ENCODE measurements around the gene VPS13A.
A peak's percentile ranks its signal among the peaks of the same experiment; 100 is the strongest.
"Not testable (repeated sequence)": the region's sequence is repeated elsewhere in the genome, so short reads cannot be mapped to it uniquely, and the experiment has no call there.

VPS13A gene

DNA sequence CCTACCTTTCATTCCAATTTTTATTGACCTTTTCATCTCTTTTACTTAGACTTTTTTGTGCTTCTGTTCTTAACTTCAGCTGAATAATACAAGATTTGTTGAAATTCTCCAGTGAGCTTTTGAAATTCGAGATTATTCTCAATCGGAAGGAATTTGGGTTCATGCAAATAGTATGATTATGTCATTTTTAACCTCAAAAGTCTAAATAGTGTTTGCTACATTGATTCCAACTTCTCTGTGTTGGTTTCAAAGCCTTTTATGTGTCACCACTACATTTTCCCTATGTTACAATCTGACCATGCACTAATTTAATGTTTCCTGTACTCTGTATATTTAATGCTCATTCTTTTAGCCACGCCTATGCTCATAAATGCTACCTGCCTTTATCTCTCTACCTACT is 44.1 kb downstream of the VPS13A start:
- Mint-ChIP-seq H3K4me1 (no peaks in the 10 kb centered on the region), H3K27ac (no peak overlapping the region), H3K9me3 (no peaks in the 10 kb centered on the region), H3K4me3 (no peak overlapping the region), H3K27me3 (no peaks in the 10 kb centered on the region), H3K36me3 (peaks cover 30% of the 10 kb centered on the region)
- no peak for DNase-seq
- CTCF ChIA-PET = no interaction called here

- Mint-ChIP-seq H3K9me3 (no peaks in the 10 kb centered on the region), H3K27ac (no peak overlapping the region), H3K27me3 (no peaks in the 10 kb centered on the region), H3K36me3 (peaks cover 44% of the 10 kb centered on the region), H3K4me1 (no peaks in the 10 kb centered on the region), H3K4me3 (no peak overlapping the region)
- CTCF ChIA-PET = no interaction called here
- DNase-seq = no peak
Measured at GRCh38 chr9:77224746-77225312, 47.5 kb downstream of the VPS13A start.

DNA sequence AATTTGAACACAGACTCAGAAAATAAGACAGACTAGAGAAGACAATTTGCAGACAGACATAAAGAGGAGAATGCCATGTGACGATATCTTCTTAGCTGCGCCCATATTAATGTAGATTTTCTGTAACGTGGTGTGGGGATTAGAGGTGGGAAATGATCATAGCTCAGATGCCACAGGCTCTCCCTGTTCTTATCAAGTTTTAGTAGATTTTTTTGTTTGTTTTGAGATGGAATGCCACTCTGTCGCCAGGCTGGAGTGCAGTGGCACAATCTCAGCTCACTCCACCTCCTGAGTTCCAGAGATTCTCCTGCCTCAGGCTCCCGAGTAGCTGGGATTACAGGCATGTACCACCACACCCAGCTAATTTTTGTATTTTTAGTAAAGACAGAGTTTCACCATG is 59.4 kb downstream of the VPS13A start:
- Mint-ChIP-seq H3K4me1 (no peaks in the 10 kb centered on the region), H3K9me3 (no peaks in the 10 kb centered on the region), H3K27me3 (no peaks in the 10 kb centered on the region), H3K36me3 (peaks cover 25% of the 10 kb centered on the region), H3K27ac (no peak overlapping the region), H3K4me3 (no peak overlapping the region)
- DNase-seq = no peak
- CTCF ChIA-PET = no interaction called here

- no peak overlapping the region for H3K4me3 Mint-ChIP-seq
- no peak for DNase-seq
- H3K27me3 Mint-ChIP-seq = no peaks in the 10 kb centered on the region
- H3K27ac Mint-ChIP-seq = no peak overlapping the region
- H3K36me3 Mint-ChIP-seq = peaks cover 19% of the 10 kb centered on the region
- no peaks in the 10 kb centered on the region for H3K9me3 Mint-ChIP-seq
- CTCF ChIA-PET = no interaction called here
- no peaks in the 10 kb centered on the region for H3K4me1 Mint-ChIP-seq
Measured at GRCh38 chr9:77237896-77238295, 60.6 kb downstream of the VPS13A start.

- CTCF ChIA-PET = no interaction called here
- no peak overlapping the region for H3K4me3 Mint-ChIP-seq
- H3K4me1 Mint-ChIP-seq = no peaks in the 10 kb centered on the region
- H3K9me3 Mint-ChIP-seq = no peaks in the 10 kb centered on the region
- H3K27me3 Mint-ChIP-seq = no peaks in the 10 kb centered on the region
- no peak overlapping the region for H3K27ac Mint-ChIP-seq
- DNase-seq = no peak
- H3K36me3 Mint-ChIP-seq = peaks cover 20% of the 10 kb centered on the region
Measured at GRCh38 chr9:77251050-77251449, 73.7 kb downstream of the VPS13A start.

DNA sequence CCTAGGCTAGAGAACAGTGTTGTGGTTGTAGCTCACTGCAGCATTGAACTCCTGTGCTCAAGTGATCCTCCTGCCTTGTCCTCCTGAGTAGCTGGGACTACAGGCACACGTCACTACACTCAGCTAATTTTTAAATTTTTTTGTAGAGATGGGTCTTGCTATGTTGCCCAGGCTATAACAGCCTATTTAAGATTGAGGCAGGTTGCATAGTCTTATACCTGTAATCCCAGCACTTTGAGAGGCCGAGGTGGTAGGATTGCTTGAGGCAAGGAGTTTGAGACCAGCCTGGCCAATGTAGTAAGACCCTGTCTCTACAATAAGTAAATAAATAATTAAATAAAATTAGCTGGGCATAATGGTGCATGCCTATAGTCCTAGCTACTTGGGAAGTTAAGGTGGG is 79.9 kb downstream of the VPS13A start:
- Mint-ChIP-seq H3K27ac (no peak overlapping the region), H3K4me3 (no peak overlapping the region), H3K4me1 (no peaks in the 10 kb centered on the region), H3K27me3 (no peaks in the 10 kb centered on the region), H3K36me3 (peaks cover 27% of the 10 kb centered on the region), H3K9me3 (no peaks in the 10 kb centered on the region)
- DNase-seq = no peak
- CTCF ChIA-PET = no interaction called here

DNA sequence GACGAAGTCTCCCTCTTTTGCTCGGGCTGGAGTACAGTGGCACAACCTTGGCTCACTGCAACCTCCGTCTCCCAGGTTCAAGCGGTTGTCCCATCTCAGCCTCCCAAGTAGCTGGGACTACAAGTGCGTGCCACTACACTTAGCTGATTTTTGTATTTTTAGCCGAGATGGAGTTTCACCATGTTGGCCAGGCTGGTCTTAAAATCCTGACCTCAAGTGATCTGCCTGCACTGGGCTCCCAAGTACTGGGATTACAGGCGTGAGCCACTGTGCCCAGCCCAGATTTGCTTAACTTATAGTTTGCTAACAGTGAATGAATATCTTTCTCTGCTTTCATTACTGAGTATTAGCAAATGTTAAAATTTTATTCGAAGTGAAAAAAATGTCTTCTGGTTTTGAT is 84.3 kb downstream of the VPS13A start:
- Mint-ChIP-seq H3K4me3 (no peak overlapping the region), H3K4me1 (no peaks in the 10 kb centered on the region), H3K36me3 (peaks cover 43% of the 10 kb centered on the region), H3K9me3 (peaks cover 24% of the 10 kb centered on the region), H3K27ac (no peak overlapping the region), H3K27me3 (no peaks in the 10 kb centered on the region)
- DNase-seq = no peak
- CTCF ChIA-PET = no interaction called here

- Mint-ChIP-seq H3K36me3 (peaks cover 41% of the 10 kb centered on the region), H3K9me3 (peaks cover 26% of the 10 kb centered on the region)
- H3K27me3 Mint-ChIP-seq, H3K27ac Mint-ChIP-seq, DNase-seq, H3K4me1 Mint-ChIP-seq, CTCF ChIA-PET, H3K4me3 Mint-ChIP-seq: not testable (repeated sequence)
Measured at GRCh38 chr9:77267762-77268161, 90.4 kb downstream of the VPS13A start.

GRCh38 chr9:77271023-77271690 is 93.8 kb downstream of the VPS13A start:
- Mint-ChIP-seq H3K4me1 (no peaks in the 10 kb centered on the region), H3K27ac (no peak overlapping the region), H3K9me3 (peaks cover 7% of the 10 kb centered on the region), H3K27me3 (no peaks in the 10 kb centered on the region), H3K36me3 (peaks cover 15% of the 10 kb centered on the region), H3K4me3 (no peak overlapping the region)
- no peak for DNase-seq
- CTCF ChIA-PET = no interaction called here

- H3K27me3 Mint-ChIP-seq = no peaks in the 10 kb centered on the region
- peaks cover 10% of the 10 kb centered on the region for H3K36me3 Mint-ChIP-seq
- peaks cover 4% of the 10 kb centered on the region for H3K4me1 Mint-ChIP-seq
- no peak overlapping the region for H3K4me3 Mint-ChIP-seq
- no peaks in the 10 kb centered on the region for H3K9me3 Mint-ChIP-seq
- H3K27ac Mint-ChIP-seq = no peak overlapping the region
- DNase-seq = no peak
- CTCF ChIA-PET = no interaction called here
Measured at GRCh38 chr9:77276799-77277198, 99.5 kb downstream of the VPS13A start.

DNA sequence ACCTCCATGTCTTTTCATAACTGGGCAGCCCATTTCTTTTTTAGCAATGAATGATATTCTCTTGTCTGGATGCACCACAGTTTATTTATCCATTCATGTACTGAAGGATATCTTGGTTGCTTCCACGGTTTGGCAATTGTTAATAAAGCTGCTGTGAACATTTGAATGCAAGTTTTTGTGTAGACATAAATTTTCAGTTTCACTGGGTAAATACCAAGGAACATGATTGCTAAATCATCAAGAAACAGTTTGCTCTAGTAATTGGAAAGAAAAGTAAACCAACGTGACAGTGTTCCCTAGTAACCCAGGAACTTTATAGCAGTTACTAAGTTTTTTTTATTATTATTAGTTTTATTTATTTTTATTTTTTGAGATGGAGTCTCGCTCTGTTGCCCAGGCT is 100.4 kb downstream of the VPS13A start:
- Mint-ChIP-seq H3K27me3 (no peaks in the 10 kb centered on the region), H3K9me3 (no peaks in the 10 kb centered on the region), H3K27ac (no peak overlapping the region), H3K36me3 (peaks cover 10% of the 10 kb centered on the region), H3K4me1 (peaks cover 4% of the 10 kb centered on the region), H3K4me3 (no peak overlapping the region)
- CTCF ChIA-PET = no interaction called here
- no peak for DNase-seq

DNA sequence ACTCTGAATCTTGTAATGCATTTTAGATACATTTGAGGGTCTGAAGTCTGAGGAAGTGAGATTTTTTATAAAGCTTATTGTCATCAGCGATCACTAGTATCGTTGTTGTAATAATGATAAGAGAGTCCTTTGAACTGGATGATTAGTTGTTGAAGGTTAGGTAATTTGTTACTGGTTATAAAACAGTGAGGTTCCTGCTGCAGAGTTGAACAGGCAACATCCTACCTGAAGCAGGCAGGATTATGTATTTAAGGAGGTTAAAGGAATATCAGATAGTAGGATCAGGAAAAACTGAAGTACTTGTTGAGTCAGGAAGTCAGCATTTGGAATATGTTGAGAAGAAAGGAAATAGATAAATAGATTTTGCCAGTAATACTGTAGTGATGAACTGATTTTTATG is 106.7 kb downstream of the VPS13A start:
- H3K9me3 Mint-ChIP-seq = peaks cover 16% of the 10 kb centered on the region
- H3K36me3 Mint-ChIP-seq = peaks cover 42% of the 10 kb centered on the region
- no peak for DNase-seq
- CTCF ChIA-PET = no interaction called here
- peaks cover 4% of the 10 kb centered on the region for H3K4me1 Mint-ChIP-seq
- H3K4me3 Mint-ChIP-seq = no peak overlapping the region
- H3K27ac Mint-ChIP-seq = no peak overlapping the region
- H3K27me3 Mint-ChIP-seq = no peaks in the 10 kb centered on the region

DNA sequence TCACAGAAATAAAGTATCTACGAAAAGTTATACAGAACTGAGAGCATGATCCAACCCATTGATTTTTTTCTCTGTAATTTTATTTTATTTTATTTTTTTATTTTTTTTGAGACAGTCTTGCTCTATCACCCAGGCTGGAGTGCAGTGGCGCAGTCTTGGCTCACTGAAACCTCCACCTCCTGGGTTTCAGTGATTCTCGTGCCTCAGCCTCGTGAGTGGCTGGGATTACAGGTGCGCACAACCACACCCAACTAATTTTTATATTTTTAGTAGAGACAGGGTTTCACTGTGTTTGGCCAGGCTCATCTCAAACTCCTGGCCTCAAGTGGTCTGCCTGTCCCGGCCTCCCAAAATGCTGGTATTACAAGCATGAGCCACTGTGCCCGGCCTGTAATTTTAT is 107.3 kb downstream of the VPS13A start:
- Mint-ChIP-seq H3K4me3 (no peak overlapping the region), H3K36me3 (peaks cover 40% of the 10 kb centered on the region)
- CTCF ChIA-PET = no interaction called here

GRCh38 chr9:77290373-77290772 is 113.0 kb downstream of the VPS13A start:
- no peak for DNase-seq
- H3K4me3 Mint-ChIP-seq = no peak overlapping the region
- peaks cover 2% of the 10 kb centered on the region for H3K4me1 Mint-ChIP-seq
- no peak overlapping the region for H3K27ac Mint-ChIP-seq
- CTCF ChIA-PET = no interaction called here
- H3K36me3 Mint-ChIP-seq = peaks cover 34% of the 10 kb centered on the region
- no peaks in the 10 kb centered on the region for H3K27me3 Mint-ChIP-seq
- H3K9me3 Mint-ChIP-seq = peaks cover 16% of the 10 kb centered on the region

More for the DNA sequence above, 107.3 kb downstream of the VPS13A start:
- Mint-ChIP-seq H3K4me1 (peaks cover 4% of the 10 kb centered on the region), H3K27me3 (no peaks in the 10 kb centered on the region), H3K9me3 (peaks cover 16% of the 10 kb centered on the region), H3K27ac (no peak overlapping the region)
- no peak for DNase-seq

- CTCF ChIA-PET = interaction anchor here (1.3 kb wide), 1 partner anchor 142 kb away, joined by 3 read pairs; no protein-coding TSS in a partner anchor
Measured at GRCh38 chr9:77291714-77292113, 114.4 kb downstream of the VPS13A start.

More at GRCh38 chr9:77291714-77292113, 114.4 kb downstream of the VPS13A start:
- DNase-seq = no peak
- Mint-ChIP-seq H3K9me3 (peaks cover 16% of the 10 kb centered on the region), H3K36me3 (peaks cover 21% of the 10 kb centered on the region), H3K4me3 (no peak overlapping the region), H3K27me3 (no peaks in the 10 kb centered on the region), H3K27ac (peak overlapping the region; percentile 16), H3K4me1 (peaks cover 2% of the 10 kb centered on the region)

All from activated naive CD4-positive, alpha-beta T cell treated with anti-CD3 and anti-CD28 coated beads, Interleukin-2, amount 10 ng/mL, durations not matched to agents 7 days and 5 days (primary cell).